ENCODE measurements around the gene TBL1X. TPM values are rescaled to one million over a fixed set of nuclear protein-coding genes. Genes with fewer than 3 reads are reported as not detected.

TBL1X gene
- total and polyA plus RNA-seq, 2 of the 4 experiments (the other 2 are of a cell fraction): 16.2 to 20.8 TPM

- H4K8ac ChIP-seq (ENCODE audit: low read depth in 2 of 2, low read length in 2 of 2): no peak overlapping the region
- no CpG with 5 or more reads among the region's 5 CpGs for WGBS, 2 experiments (ENCODE audit: extremely low coverage in 2 of 2, insufficient read length in 1 of 2)
- no peak overlapping the region for H2BK120ac ChIP-seq (ENCODE audit: low read depth, low read length)
- no peak overlapping the region for H2AK5ac ChIP-seq (ENCODE audit: low read depth, low read length)
- H2BK15ac ChIP-seq (ENCODE audit: low read depth, low read length): no peak overlapping the region
- no peak overlapping the region for H2AFZ ChIP-seq (replicated peaks; ENCODE audit: low read length, poor library complexity)
- no peaks in the 10 kb centered on the region; the same call in 1 of the 2 replicates for H3K9me3 ChIP-seq (ENCODE audit: control insufficient read depth, insufficient read depth, low read length)
- POLR2A ChIA-PET (ENCODE audit: unreplicated experiment): no interaction called here
- peak; percentile 67 for DNase-seq
- no peaks in the 10 kb centered on the region for H3K27me3 ChIP-seq (ENCODE audit: control insufficient read depth, insufficient read depth, low read length)
- H3K4me1 ChIP-seq (ENCODE audit: control insufficient read depth, insufficient read depth, low read length): peaks cover 3% of the 10 kb centered on the region; the same call in 1 of the 2 replicates
- H2BK20ac ChIP-seq (ENCODE audit: low read depth, low read length): no peak overlapping the region
- H3K14ac ChIP-seq (replicated peaks; ENCODE audit: low read depth, low read length): no peak overlapping the region
- BruUV-seq (replicated peaks): no TSS peak
- H3K4me2 ChIP-seq (ENCODE audit: low read depth, low read length): no peak overlapping the region
- in situ Hi-C loops (cut with MboI; ENCODE audit: low sequenced_read_pairs): no loop called here
- no peak overlapping the region for H4K5ac ChIP-seq (ENCODE audit: low read depth, low read length)
- TF ChIP-seq RFX5 (IDR thresholded peaks at IDR 0.05; ENCODE audit: low read depth, low read length): no peak
- TF ChIP-seq FOS (IDR thresholded peaks at IDR 0.05; ENCODE audit: low read depth, low read length): no peak
- no peak for TF ChIP-seq NFE2L2 (IDR thresholded peaks at IDR 0.05; ENCODE audit: low read depth, low read length)
- TF ChIP-seq RAD21 (IDR thresholded peaks at IDR 0.05; ENCODE audit: low read length): no peak
- no peak for TF ChIP-seq MXI1 (IDR thresholded peaks at IDR 0.05; ENCODE audit: borderline replicate concordance, low read depth, low read length)
- no peak for TF ChIP-seq RCOR1 (IDR thresholded peaks at IDR 0.05; ENCODE audit: insufficient replicate concordance, low read length)
- TF ChIP-seq BHLHE40 (IDR thresholded peaks at IDR 0.05; ENCODE audit: low read depth, low read length): no peak
- no peak for TF ChIP-seq CTCF (conservative IDR thresholded peaks at IDR 0.05; ENCODE audit: low read depth, low read length)
- no peak overlapping the region for H3K18ac ChIP-seq (ENCODE audit: low read depth, low read length)
- no peaks in the 10 kb centered on the region for H3K36me3 ChIP-seq (ENCODE audit: control insufficient read depth, insufficient read depth, low read length)
- no peak overlapping the region for H3K4ac ChIP-seq (ENCODE audit: low read depth, low read length)
- CTCF ChIA-PET: interaction anchor here (0.5 to 0.6 kb wide), 2 partner anchors 12 to 184 kb away, joined by 3 read pairs; no protein-coding TSS in a partner anchor
- ATAC-seq (ENCODE audit: low read depth): peak; percentile 51
- no peak overlapping the region for H3K9ac ChIP-seq (ENCODE audit: low read depth, low read length)
- H3K27ac ChIP-seq (ENCODE audit: insufficient read depth, low read length): no peak overlapping the region
- no peak overlapping the region for H3K56ac ChIP-seq (ENCODE audit: extremely low read depth, insufficient read depth, low read length)
- H3K9me1 ChIP-seq (ENCODE audit: insufficient read depth, low read length): peaks cover 2% of the 10 kb centered on the region; the same call in 1 of the 2 replicates
- H2BK5ac ChIP-seq (ENCODE audit: low read depth, low read length, poor library complexity, severe bottlenecking): no peak overlapping the region
- no peak overlapping the region for H2AK9ac ChIP-seq (replicated peaks; ENCODE audit: low read depth, low read length, poor library complexity)
- no peak overlapping the region for H4K91ac ChIP-seq (ENCODE audit: insufficient read depth, low read depth, low read length)
- H4K20me1 ChIP-seq (ENCODE audit: insufficient read depth, low read length): peaks cover 19% of the 10 kb centered on the region; the same call in 1 of the 2 replicates
- dilution Hi-C loops (cut with HindIII; ENCODE audit: low sequenced_read_pairs, unreplicated experiment): no loop called here
- no peak overlapping the region for H3K4me3 ChIP-seq (ENCODE audit: insufficient read depth, low read depth, low read length)
- H3K79me1 ChIP-seq (ENCODE audit: low read depth in 1 of 2, low read length in 2 of 2): peaks cover 28 to 40% of the 10 kb centered on the region in 2 experiments
- H3K23ac ChIP-seq (ENCODE audit: low read depth, low read length): no peak overlapping the region
- intact Hi-C loops (cut with micrococcal nuclease): no loop called here
Measured at GRCh38 chrX:9595174-9595573, 130.3 kb downstream of the TBL1X start.

All from IMR-90 (cell line).